Suprapubic skin (tissue), 3 donors: ENCODE results near the gene PDE4D.

Experiments used
- POLR2A ChIP-seq, 2 donors: fragments of 450-650 bp; IDR thresholded peaks; one replicate each; pipeline ENCODE4 v1.6.1; 2017; ENCODE audit warnings: antibody characterized with exemption in 2 of 2, mild to moderate bottlenecking in 2 of 2, moderate library complexity in 2 of 2
- TF ChIP-seq, protein P1 (sequence below), 2 donors: fragments of 200-600 bp in 1 of 2; fragments of 450-650 bp in 1 of 2; sonication (generic) in 1 of 2; IDR thresholded peaks; one replicate each; pipeline ENCODE4 v1.5.1; 2016 to 2019; ENCODE audit warnings: antibody characterized with exemption in 2 of 2, mild to moderate bottlenecking in 1 of 2, moderate library complexity in 1 of 2

DNA sequence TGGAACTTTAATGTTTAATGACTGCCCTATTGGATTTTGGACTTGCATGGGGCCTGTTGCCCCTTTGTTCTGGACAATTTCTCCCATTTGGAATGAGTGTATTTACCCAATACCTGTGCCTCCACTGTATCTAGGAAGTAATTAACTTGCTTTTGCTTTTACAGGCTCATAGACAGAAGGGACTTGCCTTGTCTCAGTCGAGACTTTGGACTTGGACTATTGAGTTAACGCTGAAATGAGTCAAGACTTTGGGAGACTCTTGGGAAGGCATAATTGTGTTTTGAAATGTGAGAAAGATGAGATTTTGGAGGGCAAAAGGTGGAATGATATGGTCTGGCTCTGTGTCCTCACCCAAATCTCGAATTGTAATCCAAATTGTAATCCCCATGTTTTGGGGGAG, 368.2 kb downstream of the PDE4D start:
- TF ChIP-seq, protein P1, sequence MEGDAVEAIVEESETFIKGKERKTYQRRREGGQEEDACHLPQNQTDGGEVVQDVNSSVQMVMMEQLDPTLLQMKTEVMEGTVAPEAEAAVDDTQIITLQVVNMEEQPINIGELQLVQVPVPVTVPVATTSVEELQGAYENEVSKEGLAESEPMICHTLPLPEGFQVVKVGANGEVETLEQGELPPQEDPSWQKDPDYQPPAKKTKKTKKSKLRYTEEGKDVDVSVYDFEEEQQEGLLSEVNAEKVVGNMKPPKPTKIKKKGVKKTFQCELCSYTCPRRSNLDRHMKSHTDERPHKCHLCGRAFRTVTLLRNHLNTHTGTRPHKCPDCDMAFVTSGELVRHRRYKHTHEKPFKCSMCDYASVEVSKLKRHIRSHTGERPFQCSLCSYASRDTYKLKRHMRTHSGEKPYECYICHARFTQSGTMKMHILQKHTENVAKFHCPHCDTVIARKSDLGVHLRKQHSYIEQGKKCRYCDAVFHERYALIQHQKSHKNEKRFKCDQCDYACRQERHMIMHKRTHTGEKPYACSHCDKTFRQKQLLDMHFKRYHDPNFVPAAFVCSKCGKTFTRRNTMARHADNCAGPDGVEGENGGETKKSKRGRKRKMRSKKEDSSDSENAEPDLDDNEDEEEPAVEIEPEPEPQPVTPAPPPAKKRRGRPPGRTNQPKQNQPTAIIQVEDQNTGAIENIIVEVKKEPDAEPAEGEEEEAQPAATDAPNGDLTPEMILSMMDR (IDR thresholded peaks at IDR 0.05): no peak
- TF ChIP-seq POLR2A (IDR thresholded peaks at IDR 0.05): no peak
